ELF-1 (cell line): ENCODE data around the gene MBTPS2.

Experiments used
- DNase-seq: peaks from one replicate; pipeline ENCODE4 v3.0.0-alpha.2; 2016; ENCODE audit warnings: low read depth, low spot score

The MBTPS2 gene

DNA sequence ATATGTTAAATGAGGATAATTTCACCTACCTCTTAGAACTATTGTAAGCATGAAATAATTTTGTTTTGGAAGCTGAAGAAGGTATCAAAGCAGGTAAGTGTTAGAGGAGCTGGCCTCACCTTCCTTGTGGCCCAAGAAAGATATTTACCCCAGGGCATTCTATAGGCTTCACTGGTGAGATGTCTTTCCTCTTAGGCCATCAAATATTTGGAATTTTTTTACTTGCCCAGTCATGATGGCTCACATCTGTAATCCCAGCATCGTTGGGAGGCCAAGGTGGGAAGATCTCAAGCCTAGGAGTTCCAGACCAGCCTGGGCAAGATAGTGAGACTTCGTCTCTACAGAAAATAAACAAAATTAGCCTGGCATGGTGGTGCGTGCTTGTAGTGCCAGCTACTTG is 95.0 kb downstream of the MBTPS2 start:
- peak; percentile 57 for DNase-seq
